COLO668 (cell line): ENCODE data around the gene FZD1.

Experiments used
- DNase-seq: peaks from one replicate; lab custom pipeline; 2025; ENCODE audit not compliant: unreplicated experiment; lab: John Stamatoyannopoulos, UW

The FZD1 gene

DNA sequence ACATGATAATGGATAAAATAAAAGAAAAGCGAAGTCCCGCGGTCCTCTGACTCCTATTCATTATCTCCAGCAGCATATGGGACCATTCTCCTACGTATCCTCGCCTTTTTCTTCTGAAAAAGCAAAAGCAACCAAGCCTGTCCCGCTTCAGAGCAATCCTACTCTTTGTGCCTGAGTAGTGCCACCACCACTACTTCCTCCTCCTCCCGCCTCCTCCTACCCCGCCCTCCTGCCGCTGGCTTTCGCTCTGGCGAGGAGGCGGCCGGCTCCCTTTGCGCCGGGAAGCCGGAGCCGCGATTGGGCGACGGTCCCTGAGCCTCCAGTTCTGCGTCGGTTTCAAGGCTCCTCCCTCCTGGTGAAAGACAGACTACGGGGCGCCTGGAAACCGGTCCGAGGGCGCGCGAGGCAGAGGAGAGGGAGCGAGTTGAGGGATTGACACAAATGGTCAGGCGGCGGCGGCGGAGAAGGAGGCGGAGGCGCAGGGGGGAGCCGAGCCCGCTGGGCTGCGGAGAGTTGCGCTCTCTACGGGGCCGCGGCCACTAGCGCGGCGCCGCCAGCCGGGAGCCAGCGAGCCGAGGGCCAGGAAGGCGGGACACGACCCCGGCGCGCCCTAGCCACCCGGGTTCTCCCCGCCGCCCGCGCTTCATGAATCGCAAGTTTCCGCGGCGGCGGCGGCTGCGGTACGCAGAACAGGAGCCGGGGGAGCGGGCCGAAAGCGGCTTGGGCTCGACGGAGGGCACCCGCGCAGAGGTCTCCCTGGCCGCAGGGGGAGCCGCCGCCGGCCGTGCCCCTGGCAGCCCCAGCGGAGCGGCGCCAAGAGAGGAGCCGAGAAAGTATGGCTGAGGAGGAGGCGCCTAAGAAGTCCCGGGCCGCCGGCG is at the start of gene FZD1:
TSS of gene FZD1 (plus strand) at position 388 of the 878 bp plus-strand sequence. CDS start at position 836, 448 bp downstream.
- DNase-seq = peak; percentile 98

DNA sequence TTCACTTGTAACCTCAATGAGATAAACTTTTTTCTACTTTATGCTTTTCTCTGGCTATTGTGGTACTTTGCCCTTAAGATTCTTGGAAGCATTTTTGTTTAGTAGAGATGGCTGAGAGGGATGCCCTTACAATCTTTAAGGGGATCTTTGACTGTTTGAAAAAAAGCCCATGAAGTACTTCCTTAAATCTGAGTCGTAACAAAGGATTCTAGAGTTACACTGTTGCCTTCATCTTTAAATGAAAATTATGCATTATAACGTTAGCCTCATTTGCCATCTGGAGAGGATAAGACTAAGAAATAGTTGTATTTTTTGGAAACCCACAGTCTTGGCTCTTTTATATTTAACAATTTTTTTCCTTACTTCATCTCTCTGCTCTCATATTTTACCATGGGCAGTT is 37.8 kb upstream of the FZD1 start:
- no peak for DNase-seq

DNA sequence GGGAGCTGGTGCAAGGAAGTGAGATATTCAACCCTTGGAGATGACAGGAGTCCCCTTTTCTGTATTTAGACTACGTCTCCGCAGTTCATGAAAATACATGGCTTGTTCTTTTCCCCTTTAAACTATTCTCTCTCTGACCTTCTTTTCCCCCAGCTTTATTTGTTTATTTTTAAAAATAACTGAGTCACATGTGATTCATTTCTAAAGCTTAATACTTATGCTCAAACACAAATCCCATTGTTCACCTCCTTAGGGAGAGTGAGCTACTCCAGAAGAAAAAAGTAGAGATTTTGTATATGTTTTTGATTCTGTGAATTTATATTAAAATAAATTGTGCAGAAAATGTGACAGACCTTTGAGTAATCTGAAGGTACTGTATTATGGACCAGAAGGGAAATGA is 35.9 kb upstream of the FZD1 start:
- no peak for DNase-seq

DNA sequence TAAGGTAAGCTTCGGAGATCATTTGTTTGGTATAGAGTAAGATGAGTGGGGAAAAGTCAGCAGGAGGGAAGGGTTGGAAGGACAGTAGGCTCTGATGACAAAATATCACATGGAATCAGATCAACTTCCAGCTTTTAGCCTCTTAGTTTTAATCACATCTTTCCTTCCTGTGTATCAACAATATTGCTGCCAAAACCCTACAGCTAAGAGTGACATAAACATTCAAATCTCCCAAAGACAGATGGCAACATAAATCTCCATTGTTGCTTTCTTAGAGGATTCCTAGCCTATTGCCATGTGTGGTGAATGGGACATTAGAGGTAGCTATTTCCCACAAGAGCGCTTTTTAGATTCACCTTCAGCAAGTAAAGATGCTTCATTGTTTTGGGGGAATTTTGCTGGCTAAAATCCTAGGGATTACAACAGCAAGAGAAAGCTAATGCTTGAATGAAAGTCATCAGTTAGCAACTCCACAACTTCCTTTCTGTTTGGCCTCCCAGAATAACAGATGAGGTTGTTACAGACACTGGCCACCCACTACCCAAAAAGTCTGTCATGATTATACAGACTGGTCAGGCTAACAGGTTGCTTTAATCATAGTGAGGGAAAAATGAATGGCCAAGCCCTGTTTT is 35.2 kb upstream of the FZD1 start:
- DNase-seq = no peak

DNA sequence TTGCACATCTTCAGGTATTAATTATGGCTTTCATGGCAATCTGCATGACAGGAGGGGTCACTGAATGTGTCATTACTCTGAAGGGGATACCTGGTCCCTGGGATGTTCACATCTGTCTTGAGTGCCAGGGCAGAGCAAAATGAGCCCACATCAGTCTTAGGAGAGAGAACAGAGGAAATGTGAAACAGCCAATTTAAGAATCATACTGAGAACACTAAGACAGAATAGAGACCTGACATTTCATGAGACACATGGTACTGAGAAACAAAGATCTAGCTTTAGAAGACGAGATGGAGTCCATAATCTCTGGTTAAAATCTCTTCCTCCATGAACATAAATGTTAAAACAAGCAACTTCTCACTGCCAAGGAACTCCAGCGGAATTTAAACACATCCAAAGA is 34.1 kb upstream of the FZD1 start:
- no peak for DNase-seq

DNA sequence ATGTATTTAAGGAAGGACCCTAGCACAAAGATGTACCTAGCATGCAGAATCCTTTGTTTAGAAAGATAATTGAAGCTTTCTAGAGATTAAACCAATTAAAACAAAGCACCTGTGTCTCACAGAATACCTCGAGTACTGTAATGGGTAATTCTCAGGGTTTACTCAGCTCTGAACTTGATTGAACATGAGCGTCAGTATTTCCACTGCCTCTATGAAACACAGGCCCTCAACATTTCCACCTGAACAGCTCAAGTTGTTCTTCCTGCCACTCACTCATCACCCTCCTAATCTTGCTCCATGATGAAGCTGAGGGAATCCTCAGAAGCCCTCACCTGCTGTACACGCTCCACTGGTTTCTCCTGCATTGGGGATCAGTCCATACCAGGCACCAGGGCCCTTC is 33.7 kb upstream of the FZD1 start:
- DNase-seq = no peak

DNA sequence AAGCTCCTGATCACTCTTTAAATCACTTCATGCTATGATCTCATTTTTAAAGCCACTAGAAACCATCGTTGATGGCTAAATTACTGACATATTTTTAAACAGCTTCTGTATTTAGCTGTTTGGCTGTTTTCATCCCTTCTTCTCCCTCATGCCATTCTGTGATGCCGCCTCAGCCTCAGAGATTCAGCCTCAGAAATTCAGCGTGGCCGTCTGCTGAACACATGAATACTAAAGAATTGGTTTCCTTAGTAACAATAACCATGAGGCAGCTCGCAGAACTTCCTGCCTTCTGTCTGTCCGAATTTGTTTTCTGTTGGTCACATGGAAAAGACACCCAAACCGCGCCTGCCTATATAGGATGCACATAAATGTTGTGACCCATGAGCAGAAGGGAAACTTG is 31.0 kb upstream of the FZD1 start:
- no peak for DNase-seq

DNA sequence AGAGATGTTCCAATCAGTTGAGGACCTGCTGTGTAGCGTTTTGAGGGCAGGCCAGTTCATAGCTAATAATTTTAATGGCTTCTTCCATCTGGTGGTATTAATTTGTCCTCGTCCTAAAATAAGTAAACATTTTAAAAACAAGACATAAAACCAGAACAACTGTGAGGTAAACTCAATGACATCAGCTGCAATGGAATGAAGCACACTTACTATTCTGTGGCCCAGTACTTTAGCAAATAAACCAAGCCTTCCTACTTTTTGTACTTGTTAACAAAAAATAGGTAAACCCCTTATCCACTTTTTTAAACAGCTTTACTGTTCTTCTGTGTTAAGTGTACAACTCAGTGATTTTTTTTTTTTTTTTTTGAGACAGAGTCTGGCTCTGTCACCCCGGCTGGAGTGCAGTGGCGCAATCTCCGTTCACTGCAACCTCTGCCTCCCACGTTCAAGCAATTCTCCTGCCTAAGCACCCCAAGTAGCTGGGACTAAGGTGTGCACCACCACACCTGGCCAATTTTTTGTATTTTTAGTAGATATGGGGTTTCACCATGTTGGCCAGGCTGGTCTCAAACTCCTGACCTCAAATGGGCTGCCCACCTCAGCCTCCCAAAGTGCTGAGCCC is 28.9 kb upstream of the FZD1 start:
- DNase-seq = no peak

DNA sequence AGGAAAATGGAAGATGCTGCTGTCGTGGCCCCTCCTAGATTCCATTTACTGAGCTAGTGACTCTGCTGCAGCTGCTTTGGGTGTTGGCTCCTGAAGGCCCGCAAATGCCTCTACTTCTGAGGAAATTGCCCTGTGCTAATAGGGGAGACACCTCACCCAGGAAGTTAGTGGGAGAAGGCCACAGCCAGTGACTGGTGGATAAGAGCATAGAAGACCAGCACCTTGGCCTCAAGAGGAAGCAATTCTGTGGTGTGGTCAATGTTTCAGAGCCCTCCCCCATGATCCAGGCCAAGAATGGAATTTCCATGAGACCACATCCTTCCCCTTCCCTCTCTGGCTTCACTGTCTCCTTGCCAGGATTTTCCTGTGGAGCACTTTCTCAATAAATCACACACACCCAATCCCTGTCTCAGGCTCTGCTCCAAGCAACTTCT is 25.0 kb upstream of the FZD1 start:
- no peak for DNase-seq

DNA sequence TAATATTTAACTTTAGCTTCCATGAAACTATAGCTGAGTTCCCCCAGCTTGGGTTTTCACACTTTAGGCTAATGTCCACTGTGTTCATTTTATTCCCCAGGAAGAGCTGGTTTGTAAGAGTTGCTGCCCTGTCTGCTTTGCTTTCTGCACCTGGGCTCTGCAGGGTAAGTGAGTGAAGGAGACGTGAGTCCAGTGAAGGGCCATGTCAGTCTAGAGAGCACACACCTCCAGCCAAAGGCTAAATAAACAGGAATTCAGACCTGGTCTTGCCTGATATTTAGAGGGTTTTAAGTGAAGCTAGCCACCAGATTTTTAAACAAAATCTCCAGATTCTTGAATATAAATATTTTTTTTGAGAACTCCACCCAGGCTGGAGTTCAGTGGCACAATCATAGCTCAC is 24.5 kb upstream of the FZD1 start:
- DNase-seq = no peak

DNA sequence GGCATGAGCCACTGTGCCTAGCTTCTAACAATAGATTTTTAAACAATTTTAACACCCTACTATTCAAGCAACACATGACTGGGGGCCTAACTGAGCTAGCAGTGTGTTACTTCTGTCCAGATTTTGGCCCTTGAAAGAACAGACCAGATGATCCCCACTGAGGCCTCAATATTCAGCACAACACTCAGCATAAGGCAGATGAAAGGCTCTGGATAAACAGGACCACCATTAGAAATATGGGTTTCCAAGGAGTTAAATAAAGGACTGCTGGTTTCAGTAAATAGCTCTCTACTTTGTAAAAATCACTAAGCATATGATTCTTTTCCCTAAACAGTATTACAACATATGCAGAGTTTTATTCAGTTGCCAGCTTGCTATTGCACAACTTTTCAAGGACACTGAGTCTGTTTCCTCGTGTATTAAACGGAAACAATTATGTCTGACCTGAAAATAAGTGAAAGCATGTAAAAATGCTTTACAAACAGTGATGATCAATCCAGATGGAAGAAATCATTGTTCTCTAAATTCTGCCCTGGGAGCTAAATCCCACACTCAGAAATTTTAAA is 23.8 kb upstream of the FZD1 start:
- DNase-seq = no peak

DNA sequence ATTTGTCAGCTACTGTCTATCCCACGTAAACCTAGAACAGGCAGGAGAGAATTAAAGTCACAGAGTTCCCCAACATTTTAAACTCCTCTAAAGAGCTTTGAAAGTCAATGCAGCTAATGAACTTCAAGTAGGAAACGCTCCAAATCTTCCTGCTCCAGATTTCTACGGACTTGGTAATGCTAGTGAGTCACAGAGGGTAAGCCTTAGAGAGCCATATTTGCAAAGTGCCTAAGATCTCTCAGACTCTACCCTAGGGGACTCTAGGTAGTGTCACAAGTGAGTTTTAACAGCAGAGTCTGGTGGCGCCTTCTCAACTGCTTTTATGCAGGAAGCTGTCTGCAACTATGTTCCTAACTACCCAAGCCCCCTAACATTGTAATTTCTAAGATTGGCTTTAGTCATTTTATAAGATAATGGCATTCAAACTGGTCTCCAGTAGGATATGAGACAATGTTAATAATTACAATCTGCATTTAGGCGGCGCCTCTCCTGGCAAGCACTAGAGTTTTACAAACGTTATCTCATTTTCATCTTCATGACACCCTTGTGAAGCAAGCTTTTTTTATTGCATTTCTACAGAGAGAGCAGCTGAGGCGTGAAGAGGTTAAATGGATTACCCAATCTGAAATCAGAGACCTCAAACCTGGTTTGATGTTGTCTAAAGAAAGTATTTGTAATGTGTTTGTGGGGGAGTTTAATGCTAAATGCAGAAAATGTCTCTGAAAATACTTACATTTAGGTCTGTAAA is 22.0 kb upstream of the FZD1 start:
- no peak for DNase-seq

DNA sequence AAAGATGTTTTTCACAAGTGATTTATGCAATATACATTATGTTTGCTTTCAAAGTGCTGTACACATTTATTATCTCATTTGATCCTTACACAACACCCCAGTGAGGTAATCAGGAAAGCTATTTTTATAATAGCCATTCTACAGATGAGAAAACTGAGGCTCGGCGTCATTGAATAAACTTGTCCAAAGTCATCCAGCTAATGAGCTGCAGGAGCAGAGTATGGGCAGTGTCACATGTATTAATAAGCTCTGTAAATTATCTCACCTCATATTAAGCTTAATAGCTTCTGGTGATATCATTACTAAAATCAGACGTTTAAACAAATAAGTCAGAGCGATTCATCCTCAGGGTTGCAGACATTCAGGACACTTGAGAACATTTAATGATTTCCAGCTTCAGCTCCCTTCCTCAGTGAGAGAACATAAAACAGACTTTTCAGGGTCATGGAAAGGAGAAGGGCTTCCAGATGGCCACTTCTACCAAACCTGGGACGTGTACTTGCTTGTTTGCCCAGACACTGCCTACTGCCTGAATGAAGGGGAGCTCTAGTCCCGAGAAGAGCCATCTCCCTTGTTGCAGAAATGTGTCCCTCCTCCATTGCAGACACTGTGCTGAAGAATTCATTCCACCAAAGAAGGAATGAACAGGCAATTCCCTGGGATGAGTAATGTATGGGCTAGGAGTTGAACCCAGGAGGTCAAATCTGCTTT is 20.5 kb upstream of the FZD1 start:
- DNase-seq = no peak

DNA sequence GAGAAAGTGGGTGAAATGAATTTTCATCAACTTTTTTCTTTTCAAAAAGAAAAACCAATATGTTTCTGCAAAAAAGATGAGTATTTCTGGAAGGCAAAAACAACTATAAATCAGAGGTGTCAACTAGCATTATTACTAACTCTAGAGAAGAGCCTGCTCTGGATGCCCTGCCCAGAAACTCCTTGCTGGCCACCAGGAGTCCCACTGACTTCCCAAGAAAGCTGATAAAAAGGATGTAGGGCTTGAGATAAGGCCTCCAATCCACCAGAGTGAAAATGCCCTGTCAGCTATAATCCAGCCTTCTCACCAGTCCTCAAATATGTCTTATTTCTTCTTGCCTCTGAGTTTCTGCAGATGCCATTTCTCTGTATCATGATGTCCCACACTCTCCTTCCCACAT is 16.7 kb upstream of the FZD1 start:
- no peak for DNase-seq

DNA sequence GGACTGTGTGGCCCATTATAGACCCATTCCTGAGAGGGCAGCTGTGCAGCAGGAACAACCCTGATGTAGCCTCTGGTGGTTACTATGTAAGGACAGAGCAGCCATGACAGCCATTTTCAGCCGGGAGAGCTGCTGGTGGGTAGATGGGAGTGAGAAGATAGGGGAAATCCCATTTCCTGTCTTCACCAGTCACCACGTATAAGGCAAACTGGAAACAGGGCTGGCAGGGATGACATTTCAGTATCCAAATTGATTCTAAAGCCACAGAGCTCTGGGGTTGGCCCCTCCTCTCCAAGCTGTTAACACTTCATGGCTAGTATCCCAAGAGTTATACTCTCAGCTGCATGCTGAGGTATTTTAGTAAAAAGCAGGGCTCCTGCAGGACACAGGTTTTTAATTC is 15.2 kb upstream of the FZD1 start:
- no peak for DNase-seq

DNA sequence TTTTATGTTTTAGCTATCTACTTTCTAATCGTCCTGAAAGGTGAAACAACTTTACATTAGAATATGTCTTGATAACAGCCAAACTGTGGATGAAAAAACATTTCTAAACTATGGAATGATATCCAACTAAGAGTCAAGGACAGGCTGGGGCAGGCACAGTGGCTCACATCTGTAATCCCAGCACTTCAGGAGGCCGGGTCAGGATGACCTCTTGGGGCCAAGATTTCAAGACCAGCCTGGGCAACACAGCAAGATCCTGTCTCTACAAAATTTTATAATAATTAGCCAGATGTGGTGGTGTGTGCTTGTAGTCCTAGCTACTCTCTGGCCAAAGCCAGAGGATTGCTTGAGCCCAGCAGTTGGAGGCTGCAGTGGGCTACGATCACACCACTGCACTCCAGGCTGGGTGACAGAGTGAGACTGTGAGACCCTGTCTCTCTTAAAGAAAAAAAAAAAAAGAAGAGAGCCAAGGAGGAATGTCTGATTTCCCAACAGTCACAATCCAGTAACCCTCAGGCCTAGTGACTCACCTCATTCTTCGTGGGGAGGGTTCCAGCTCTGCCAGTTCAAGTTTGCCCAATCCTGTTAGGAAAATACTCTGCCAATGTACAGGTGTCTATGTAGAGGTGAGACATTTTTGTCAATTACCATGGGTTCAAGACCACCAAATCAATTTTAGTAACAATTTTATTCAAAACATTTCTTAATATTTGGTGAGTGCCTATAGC is 14.6 kb upstream of the FZD1 start:
- no peak for DNase-seq

DNA sequence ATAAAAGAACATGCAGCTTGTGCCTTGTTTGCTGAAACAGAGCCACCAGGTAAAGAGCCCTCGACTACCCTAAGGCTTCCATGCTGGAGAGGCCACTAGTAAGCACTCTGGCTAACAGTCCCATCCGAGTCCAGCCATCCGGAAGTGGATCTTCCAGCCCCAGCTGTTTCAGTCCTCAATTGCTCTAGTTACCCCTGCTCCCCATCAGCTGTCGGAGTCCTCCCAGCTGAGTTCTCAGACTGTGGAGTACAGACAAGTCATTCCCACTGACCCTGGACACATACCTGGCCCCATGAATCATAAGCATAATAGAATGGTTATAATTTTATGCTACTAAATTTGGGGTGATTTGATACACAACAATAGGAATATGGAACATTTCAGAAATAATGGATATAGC is 13.5 kb upstream of the FZD1 start:
- DNase-seq = no peak

DNA sequence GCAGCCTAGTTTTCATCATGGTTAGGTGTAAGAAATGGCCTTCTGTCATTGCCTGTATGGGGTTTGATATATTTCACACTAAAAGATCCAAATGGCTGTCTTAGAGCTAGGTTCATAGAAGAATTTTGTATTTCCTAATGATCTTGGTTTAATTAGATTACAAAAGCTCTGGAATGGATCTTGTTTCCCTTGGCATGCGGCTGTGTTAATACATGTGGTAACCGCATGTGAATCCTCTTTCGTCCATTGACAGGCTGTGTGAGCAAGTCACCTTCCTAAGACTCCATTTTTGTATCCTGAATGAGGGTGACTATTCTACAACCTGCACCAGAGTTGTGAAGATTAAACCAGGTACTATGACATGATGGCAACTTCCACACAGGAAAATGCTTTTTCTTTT is 12.4 kb upstream of the FZD1 start:
- no peak for DNase-seq

DNA sequence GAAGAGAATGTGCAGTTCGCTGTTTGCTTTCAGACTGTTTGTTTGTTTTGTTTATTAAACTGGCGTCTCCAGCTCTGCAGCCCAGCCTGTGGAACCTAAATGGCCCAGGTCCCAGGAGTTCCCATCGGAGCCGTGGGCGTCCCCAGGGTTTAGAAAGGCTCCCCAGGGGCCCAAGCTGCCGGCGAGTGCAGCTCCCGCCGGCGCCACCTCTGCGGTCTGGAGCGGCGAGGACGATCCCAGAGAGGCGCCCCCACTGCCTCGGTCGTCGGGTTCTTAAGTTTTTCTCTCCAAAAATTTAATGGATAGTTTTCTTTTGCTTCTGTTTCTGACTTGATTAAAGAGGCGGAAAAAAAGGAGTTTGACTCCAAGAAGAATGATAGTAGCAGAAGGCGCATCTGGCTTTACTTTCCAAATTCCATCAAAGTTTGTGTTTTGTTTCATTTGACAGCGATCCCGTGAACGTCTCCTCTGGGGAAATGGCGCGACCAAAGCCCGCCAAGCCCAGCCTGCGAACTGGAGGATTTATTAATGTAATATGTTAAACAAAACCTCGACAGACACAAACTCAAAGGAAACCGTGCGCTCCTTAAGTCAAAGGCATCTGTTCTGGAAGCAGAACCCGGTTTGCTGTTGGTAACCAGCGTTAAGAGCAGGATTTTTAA is 718 bp upstream of the FZD1 start:
- DNase-seq = peak; percentile 64
